AG20443 (cell line): ENCODE data around the gene KANSL3.
"Not testable (repeated sequence)": the region's sequence is repeated elsewhere in the genome, so short reads cannot be mapped to it uniquely, and the experiment has no call there.

ENCODE experiments used
- DNase-seq: peaks from one replicate; pipeline ENCODE4 v3.0.0; 2012; ENCODE audit warnings: low spot score, mixed read lengths

Gene KANSL3

GRCh38 chr2:96654791-96655190 is 16.7 kb upstream of the KANSL3 start:
- not testable (repeated sequence) for DNase-seq

DNA sequence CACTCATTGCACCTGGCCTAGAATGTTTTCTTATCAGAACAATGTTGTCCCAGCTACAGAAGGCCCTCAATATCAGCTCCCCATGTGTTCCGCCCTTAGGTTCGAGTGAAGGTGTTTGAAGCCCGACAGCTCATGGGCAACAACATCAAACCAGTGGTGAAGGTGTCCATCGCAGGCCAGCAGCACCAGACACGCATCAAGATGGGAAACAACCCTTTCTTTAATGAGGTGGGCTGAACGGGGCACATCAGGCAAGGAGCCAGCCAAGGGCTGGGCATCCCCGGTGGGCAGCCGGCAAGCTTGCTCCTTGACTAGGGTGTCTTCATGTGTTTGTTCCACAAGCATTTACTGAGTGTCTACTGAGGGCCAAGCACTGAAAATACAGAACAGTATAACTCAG is 13.7 kb upstream of the KANSL3 start:
- DNase-seq: no peak

GRCh38 chr2:96649342-96649741 is 11.2 kb upstream of the KANSL3 start:
- DNase-seq: no peak

DNA sequence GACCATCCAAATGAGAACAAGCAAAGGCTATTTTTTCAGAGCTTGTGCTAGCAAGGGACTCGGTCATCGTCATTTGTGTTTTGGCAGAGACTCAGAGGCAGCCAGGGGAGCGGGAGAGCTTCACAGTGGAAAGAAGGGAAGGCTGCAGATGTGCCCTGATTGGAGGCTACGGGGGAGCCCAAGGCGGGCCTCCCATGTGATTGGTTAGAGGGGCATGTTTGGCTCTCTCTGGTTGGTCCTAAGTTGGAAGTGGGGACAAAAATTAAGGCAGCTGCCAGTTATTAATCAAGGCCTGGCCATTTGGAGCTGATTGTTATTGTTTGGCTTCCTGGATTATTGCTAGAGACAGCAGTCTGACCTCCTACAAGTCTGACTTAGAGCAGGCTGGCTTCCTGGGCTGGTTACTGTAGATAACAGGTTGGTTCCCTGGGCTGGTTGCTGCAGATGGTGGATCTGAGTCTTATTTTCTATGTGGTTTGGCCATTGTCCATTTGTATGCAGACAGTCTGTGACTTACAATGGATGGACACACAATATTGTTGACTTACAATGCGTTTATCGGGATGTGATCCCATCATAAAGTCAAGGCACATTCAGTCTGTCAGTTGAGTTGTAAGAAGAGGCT is 10.3 kb upstream of the KANSL3 start:
- no peak for DNase-seq

DNA sequence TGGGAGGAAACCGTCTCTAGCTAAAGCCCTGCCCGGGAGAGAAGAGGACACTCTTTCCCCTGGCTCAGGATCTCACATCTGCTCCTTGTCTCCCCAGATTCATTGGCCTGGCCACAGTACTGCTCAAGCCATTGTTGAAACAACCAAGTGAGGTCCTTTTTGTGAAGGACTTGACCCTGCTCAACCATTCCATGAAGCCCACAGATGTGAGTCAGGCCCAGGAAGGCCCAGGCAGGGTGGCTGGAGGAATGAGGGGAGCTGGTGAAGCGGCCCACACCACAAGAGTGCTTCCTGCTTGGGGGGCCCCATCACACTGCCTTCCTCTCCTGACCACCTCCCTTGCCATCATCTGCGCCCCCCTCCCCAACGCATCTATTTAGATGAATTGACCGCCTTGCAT is 9.6 kb upstream of the KANSL3 start:
- DNase-seq: no peak

DNA sequence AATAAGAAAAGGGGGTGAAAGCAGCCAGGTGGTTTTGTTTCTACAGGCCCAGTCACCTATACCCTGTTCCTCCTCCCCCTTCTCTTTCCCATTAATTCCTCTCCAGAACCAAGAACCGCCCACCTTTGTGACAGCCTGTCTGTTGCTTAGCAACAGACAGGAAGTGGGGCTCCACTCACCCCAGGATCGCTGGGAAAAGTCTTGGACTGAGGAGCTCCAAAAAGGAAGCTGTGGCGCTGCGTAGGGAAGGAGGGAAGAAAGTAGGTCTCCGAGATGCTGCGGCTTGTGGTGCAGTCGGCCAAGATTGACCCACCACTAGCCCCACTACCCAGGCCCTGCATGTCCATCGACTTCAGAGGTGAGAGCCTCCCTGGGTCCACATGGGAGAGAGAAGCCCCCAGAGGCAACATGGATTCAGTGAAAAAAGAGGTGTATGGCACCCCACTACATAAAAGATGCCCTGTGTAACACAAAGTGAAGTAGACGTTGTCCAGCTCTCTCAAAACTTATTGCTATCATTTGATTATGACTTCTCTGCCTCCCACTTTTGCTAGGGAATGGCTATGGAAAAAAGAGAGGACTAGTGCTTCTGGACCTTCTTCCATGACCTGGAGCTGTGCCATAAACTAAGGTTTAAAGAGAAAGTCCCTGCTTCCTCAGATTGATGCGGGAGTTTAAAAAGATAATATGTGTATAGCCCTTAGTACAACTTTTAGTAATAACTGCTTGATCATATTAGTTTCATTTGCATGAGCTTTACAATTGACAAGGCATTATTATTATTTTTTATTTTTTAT is 4.7 kb upstream of the KANSL3 start, which contains the start of gene FER1L5:
TSS of gene FER1L5 (plus strand) at position 201 of the 797 bp plus-strand sequence. CDS start at position 274, 73 bp downstream.
- peak; percentile 53 for DNase-seq

GRCh38 chr2:96637385-96638143 is 548 bp downstream of the KANSL3 start:
- DNase-seq: peak; percentile 94

- no peak for DNase-seq
These were observed 1.5 kb downstream of the KANSL3 start for GRCh38 chr2:96636551-96637171.

DNA sequence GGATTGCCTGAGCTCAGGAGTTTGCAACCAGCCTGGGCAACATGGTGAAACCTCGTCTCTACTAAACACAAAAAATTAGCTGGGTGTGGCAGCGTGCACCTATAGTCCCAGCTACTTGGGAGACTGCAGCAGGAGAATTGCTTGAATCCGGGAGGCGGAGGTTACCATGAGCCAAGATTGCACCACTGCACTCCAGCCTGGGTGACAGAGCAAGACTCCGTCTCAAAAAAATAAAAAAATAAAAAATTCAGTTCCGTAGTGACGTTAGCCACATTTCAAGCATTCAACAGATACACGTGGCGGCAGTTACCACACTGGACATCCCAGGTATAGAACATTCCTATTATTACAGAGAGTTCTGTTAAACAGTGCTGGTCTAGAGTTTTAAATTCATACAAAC is 4.5 kb downstream of the KANSL3 start:
- DNase-seq: no peak

GRCh38 chr2:96631804-96632435 is 6.2 kb downstream of the KANSL3 start:
- no peak for DNase-seq

- peak; percentile 17 for DNase-seq
These were observed 11.6 kb downstream of the KANSL3 start for GRCh38 chr2:96626553-96626942.

- peak; percentile 33 for DNase-seq
These were observed 12.2 kb downstream of the KANSL3 start for GRCh38 chr2:96625571-96626552.

GRCh38 chr2:96623116-96623515 is 15.0 kb downstream of the KANSL3 start:
- no peak for DNase-seq

DNA sequence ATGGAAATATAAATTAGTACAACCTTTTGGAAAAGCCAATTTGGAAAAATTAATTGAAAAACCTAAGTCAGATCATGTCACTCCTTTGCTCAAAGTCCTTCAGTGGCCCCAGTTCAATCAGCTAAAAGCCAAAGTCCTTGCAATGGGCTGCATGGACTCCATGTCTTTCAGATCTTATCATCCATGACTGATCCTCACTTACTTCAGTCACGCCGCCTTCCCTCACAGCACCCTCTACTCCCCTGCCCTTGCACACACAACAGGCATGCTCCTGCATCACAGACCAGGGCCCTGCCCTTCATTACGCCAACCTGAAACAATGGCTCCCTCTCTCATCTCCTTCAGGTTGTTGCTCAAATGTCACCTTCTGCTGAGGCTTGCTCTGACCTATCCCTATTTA is 15.6 kb downstream of the KANSL3 start:
- DNase-seq: no peak

DNA sequence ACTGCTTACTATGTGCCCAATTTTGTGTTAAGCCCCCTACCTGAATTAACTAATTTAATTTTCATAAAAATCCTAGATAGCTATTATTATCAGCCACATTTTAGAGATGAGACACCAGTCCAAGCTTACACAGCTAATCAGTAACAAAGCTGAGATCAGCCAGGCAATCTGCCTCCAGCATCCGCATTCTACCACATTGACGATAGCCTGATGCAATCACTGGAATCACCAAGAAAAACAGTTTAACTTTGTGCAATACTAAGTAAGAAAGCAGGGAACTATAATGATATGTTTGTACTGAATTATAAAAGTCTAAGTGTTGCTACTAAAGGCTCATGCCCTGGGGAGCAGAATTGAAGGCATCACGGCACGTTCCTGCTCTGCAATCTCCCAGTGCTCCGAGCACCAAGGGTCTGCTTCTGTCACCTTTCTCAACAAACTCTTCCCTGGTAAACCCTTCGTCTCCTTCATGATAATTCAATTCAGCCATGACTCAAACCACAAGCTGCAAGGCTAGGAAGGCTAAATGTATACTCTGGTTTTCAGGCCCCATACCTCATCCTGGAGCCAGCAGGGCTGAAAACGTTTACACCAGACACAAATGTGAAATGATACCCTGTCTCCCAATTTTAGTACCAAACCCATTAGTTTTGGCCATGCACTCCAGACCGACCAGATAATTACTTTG is 19.4 kb downstream of the KANSL3 start:
- DNase-seq: no peak

GRCh38 chr2:96617012-96617411 is 21.1 kb downstream of the KANSL3 start:
- no peak for DNase-seq

DNA sequence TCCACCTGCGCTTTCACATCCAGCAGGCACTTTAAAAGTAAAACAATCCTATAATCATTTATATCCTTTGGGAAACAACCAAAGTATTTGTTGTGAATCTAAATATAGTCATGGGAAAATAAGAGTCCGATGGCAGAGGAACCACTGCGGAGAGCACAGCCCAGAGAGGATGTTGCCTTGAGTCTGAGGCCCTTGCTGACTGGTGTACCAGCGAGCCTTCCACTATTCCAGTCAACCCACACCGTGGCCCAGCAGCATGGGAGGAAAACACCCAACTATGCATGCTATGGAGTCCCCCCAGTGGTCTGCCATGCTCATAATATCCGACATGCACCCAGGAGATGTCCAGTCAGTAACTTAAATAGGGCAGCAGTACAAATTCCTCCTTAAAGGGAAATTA is 21.6 kb downstream of the KANSL3 start:
- no peak for DNase-seq

- DNase-seq: no peak
These were observed 22.0 kb downstream of the KANSL3 start for GRCh38 chr2:96616128-96616527.

GRCh38 chr2:96608469-96609455 is 29.4 kb downstream of the KANSL3 start:
- peak; percentile 22 for DNase-seq
